Measurements from ENCODE around the gene IRF8.

IRF8 gene

GRCh38 chr16:85967111-85967510, 68.1 kb downstream of the IRF8 start:
- no peak for TF ChIP-seq JUND (IDR thresholded peaks at IDR 0.05; ENCODE audit: low read depth)
- in situ Hi-C loops (cut with HindIII; ENCODE audit: low pct_unique_long_range_greater_than_20kb, low sequenced_read_pairs) = no loop called here
- no peak for DNase-seq (ENCODE audit: low read depth in 1 of 2, low spot score in 1 of 2)

- TF ChIP-seq JUND (IDR thresholded peaks at IDR 0.05; ENCODE audit: low read depth) = no peak
- in situ Hi-C loops (cut with HindIII; ENCODE audit: low pct_unique_long_range_greater_than_20kb, low sequenced_read_pairs) = no loop called here
- DNase-seq (ENCODE audit: low read depth in 1 of 2, low spot score in 1 of 2) = no peak
Observed at GRCh38 chr16:85968041-85968920, 69.3 kb downstream of the IRF8 start.

GRCh38 chr16:85969159-85969558, 70.2 kb downstream of the IRF8 start:
- in situ Hi-C loops (cut with HindIII; ENCODE audit: low pct_unique_long_range_greater_than_20kb, low sequenced_read_pairs) = no loop called here
- peak in 1 of 2 experiments; percentile 69 for DNase-seq (ENCODE audit: low read depth in 1 of 2, low spot score in 1 of 2)
- TF ChIP-seq JUND (IDR thresholded peaks at IDR 0.05; ENCODE audit: low read depth) = no peak

- no peak for DNase-seq (ENCODE audit: low read depth in 1 of 2, low spot score in 1 of 2)
- in situ Hi-C loops (cut with HindIII; ENCODE audit: low pct_unique_long_range_greater_than_20kb, low sequenced_read_pairs) = no loop called here
- TF ChIP-seq JUND (IDR thresholded peaks at IDR 0.05; ENCODE audit: low read depth) = no peak
Observed at GRCh38 chr16:85969591-85969990, 70.6 kb downstream of the IRF8 start.

- in situ Hi-C loops (cut with HindIII; ENCODE audit: low pct_unique_long_range_greater_than_20kb, low sequenced_read_pairs) = no loop called here
- no peak for DNase-seq (ENCODE audit: low read depth in 1 of 2, low spot score in 1 of 2)
- TF ChIP-seq JUND (IDR thresholded peaks at IDR 0.05; ENCODE audit: low read depth) = no peak
Observed at GRCh38 chr16:85970016-85970733, 71.2 kb downstream of the IRF8 start.

- in situ Hi-C loops (cut with HindIII; ENCODE audit: low pct_unique_long_range_greater_than_20kb, low sequenced_read_pairs) = no loop called here
- TF ChIP-seq JUND (IDR thresholded peaks at IDR 0.05; ENCODE audit: low read depth) = no peak; the same call in 1 of the 2 replicates
- peak in 1 of 2 experiments; percentile 81 for DNase-seq (ENCODE audit: low read depth in 1 of 2, low spot score in 1 of 2)
Observed at GRCh38 chr16:85970738-85971137, 71.8 kb downstream of the IRF8 start.
